Astrocyte (in vitro differentiated cells and primary cell): ENCODE results near the gene NR2C2. TPM values are rescaled to one million over a fixed set of nuclear protein-coding genes. Genes with fewer than 3 reads are reported as not detected.

ENCODE experiments used
- DNase-seq: peaks from one replicate; pipeline ENCODE4 v3.0.0-alpha.2; 2010; ENCODE audit warnings: low read depth
- FAIRE-seq: peaks from 2 replicates; lab custom pipeline; 2011; peaks lifted over from hg19 to GRCh38; lab: Jason Lieb, UNC
- H2AFZ ChIP-seq: 2 replicates; pipeline ENCODE4 v1.6.0; 2012; ENCODE audit warnings: low read depth, low read length, inconsistent platforms
- H3K27ac ChIP-seq: 2 replicates; pipeline ENCODE4 v1.5.1; 2011; ENCODE audit warnings: low read depth, low read length, inconsistent platforms
- H3K27me3 ChIP-seq: 2 replicates; pipeline ENCODE4 v1.6.0; 2011; ENCODE audit warnings: low read length, inconsistent platforms; ENCODE audit not compliant: insufficient read depth
- H3K36me3 ChIP-seq: 2 replicates; pipeline ENCODE4 v1.5.1; 2011; ENCODE audit warnings: low read length, inconsistent platforms; ENCODE audit not compliant: insufficient read depth
- H3K4me1 ChIP-seq: 2 replicates; pipeline ENCODE4 v1.5.1; 2011; ENCODE audit warnings: low read length, inconsistent platforms; ENCODE audit not compliant: insufficient read depth
- H3K4me2 ChIP-seq: 2 replicates; pipeline ENCODE4 v1.6.0; 2012; ENCODE audit warnings: low read length, inconsistent platforms
- H3K4me3 ChIP-seq: 2 replicates; pipeline ENCODE4 v1.5.1; 2011; ENCODE audit warnings: low read depth, mild to moderate bottlenecking, low read length, inconsistent platforms; ENCODE audit not compliant: insufficient read depth
- H3K79me2 ChIP-seq: 2 replicates; pipeline ENCODE4 v1.6.0; 2012; ENCODE audit warnings: mild to moderate bottlenecking, low read length, inconsistent platforms; ENCODE audit not compliant: insufficient read depth
- H3K9ac ChIP-seq: 2 replicates; pipeline ENCODE4 v1.6.0; 2012; ENCODE audit warnings: mild to moderate bottlenecking, low read length, inconsistent platforms
- H3K9me3 ChIP-seq: 2 replicates; pipeline ENCODE4 v1.5.1; 2012; ENCODE audit warnings: low read depth, mild to moderate bottlenecking, low read length, inconsistent platforms; ENCODE audit not compliant: insufficient read depth
- H4K20me1 ChIP-seq: 2 replicates; pipeline ENCODE4 v1.6.0; 2012; ENCODE audit warnings: low read length, inconsistent platforms; ENCODE audit not compliant: insufficient read depth
- H3K27ac Mint-ChIP-seq: one replicate; pipeline ENCODE4 v1.8.0; 2021; ENCODE audit warnings: mild to moderate bottlenecking, mixed read lengths; ENCODE audit not compliant: unreplicated experiment
- H3K27me3 Mint-ChIP-seq: one replicate; pipeline ENCODE4 v1.8.0; 2021; ENCODE audit warnings: low read depth, mixed read lengths; ENCODE audit not compliant: unreplicated experiment
- H3K36me3 Mint-ChIP-seq: one replicate; pipeline ENCODE4 v1.8.0; 2021; ENCODE audit warnings: low read depth, mixed read lengths; ENCODE audit not compliant: unreplicated experiment
- H3K4me1 Mint-ChIP-seq: one replicate; pipeline ENCODE4 v1.8.0; 2021; ENCODE audit warnings: low read depth, mixed read lengths; ENCODE audit not compliant: unreplicated experiment
- H3K4me3 Mint-ChIP-seq: one replicate; pipeline ENCODE4 v1.8.0; 2021; ENCODE audit warnings: mild to moderate bottlenecking, moderate library complexity, mixed read lengths; ENCODE audit not compliant: unreplicated experiment
- H3K9me3 Mint-ChIP-seq: one replicate; pipeline ENCODE4 v1.8.0; 2021; ENCODE audit warnings: mild to moderate bottlenecking, mixed read lengths; ENCODE audit not compliant: unreplicated experiment
- CTCF ChIP-seq: IDR thresholded peaks from 2 replicates; pipeline ENCODE4 v1.5.1; 2011; ENCODE audit warnings: low read depth, mild to moderate bottlenecking, inconsistent platforms, low read length, moderate library complexity; ENCODE audit not compliant: insufficient read depth
- EZH2 ChIP-seq: IDR thresholded peaks from 2 replicates; pipeline ENCODE4 v1.6.1; 2012; ENCODE audit warnings: mild to moderate bottlenecking, low read length, inconsistent platforms; ENCODE audit not compliant: insufficient read depth
- total RNA-seq: library from RNA; stranded (reverse); gene quantifications from 2 replicates; pipeline ENCODE4 v1.2.1, GENCODE V29; 2021

Gene NR2C2
- total RNA-seq, 1 donor from 2014 or later, result 36.3 TPM

GRCh38 chr3:15086699-15087098 lies 139.3 kb downstream of the NR2C2 start:
- no peak overlapping the region for H3K4me2 ChIP-seq
- Mint-ChIP-seq H3K9me3 (peaks cover 3% of the 10 kb centered on the region), H3K27me3 (no peaks in the 10 kb centered on the region), H3K27ac (no peak overlapping the region), H3K36me3 (peaks cover 17% of the 10 kb centered on the region), H3K4me1 (no peaks in the 10 kb centered on the region), H3K4me3 (no peak overlapping the region)
- TF ChIP-seq CTCF (no peak), EZH2 (no peak)
- H3K27me3 ChIP-seq, result no peaks in the 10 kb centered on the region
- H3K4me3 ChIP-seq, result no peak overlapping the region
- H2AFZ ChIP-seq, result no peak overlapping the region
- no peak overlapping the region for H3K9ac ChIP-seq
- no peak overlapping the region for H3K27ac ChIP-seq
- H3K4me1 ChIP-seq, result no peaks in the 10 kb centered on the region
- FAIRE-seq (no peak), DNase-seq (no peak)
- no peaks in the 10 kb centered on the region for H3K9me3 ChIP-seq
- H3K36me3 ChIP-seq, result peaks cover 37% of the 10 kb centered on the region
- no peaks in the 10 kb centered on the region for H4K20me1 ChIP-seq
- no peaks in the 10 kb centered on the region for H3K79me2 ChIP-seq

DNA sequence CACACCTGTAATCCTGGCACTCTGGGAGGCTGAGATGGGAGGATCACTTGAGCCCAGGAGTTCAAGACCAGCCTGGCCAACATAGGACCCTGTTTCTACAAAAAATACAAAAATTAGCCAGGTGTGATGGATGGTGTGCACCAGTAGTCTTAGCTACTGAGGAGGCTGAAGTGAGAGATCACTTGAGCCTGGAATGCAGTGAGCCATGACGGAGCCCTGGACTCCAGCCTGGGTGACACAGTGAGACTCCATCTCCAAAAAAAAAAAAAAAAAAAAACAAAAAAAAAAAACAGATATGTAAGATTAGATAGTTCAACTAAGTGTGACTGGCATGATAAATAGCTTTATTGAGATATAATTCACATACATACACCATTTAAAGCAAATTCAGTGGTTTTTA lies 141.8 kb downstream of the NR2C2 start:
- no peaks in the 10 kb centered on the region for H3K4me1 ChIP-seq
- TF ChIP-seq EZH2, result no peak
- no peaks in the 10 kb centered on the region for H3K9me3 Mint-ChIP-seq

DNA sequence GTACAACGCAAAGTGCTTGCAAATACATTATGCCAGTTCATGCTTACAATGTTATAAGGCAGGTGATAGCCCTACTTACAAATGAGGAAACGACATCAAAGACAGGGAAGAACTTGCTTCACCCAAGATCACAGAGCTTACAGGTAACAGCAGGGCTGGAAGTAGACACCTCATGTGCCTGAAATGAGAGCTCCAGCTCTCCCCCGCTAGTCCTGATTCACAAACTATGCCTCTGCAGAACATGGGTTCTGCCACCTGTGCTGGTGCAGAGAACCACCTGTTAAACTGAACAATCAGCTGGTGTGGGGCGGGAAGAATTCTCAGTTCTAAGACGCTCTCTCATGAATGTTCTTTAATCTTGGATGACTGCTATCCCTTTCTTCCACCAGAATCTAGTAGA lies 144.2 kb downstream of the NR2C2 start:
- Histone ChIP-seq H3K79me2 (peaks cover 9% of the 10 kb centered on the region), H2AFZ (no peak overlapping the region), H4K20me1 (no peaks in the 10 kb centered on the region), H3K27me3 (no peaks in the 10 kb centered on the region), H3K4me1 (no peaks in the 10 kb centered on the region), H3K4me3 (no peak overlapping the region), H3K4me2 (no peak overlapping the region), H3K9me3 (no peaks in the 10 kb centered on the region), H3K36me3 (peaks cover 32% of the 10 kb centered on the region), H3K9ac (no peak overlapping the region), H3K27ac (no peak overlapping the region)
- no peak for DNase-seq
- no peaks in the 10 kb centered on the region for H3K9me3 Mint-ChIP-seq
- H3K4me3 Mint-ChIP-seq, result no peak overlapping the region
- no peak for FAIRE-seq
- H3K36me3 Mint-ChIP-seq, result peaks cover 2% of the 10 kb centered on the region
- no peaks in the 10 kb centered on the region for H3K4me1 Mint-ChIP-seq
- H3K27ac Mint-ChIP-seq, result no peak overlapping the region
- no peaks in the 10 kb centered on the region for H3K27me3 Mint-ChIP-seq
- TF ChIP-seq CTCF (no peak), EZH2 (no peak)

More for the DNA sequence above, 141.8 kb downstream of the NR2C2 start:
- no peak overlapping the region for H3K4me2 ChIP-seq
- FAIRE-seq (no peak), DNase-seq (no peak)
- no peak overlapping the region for H3K27ac ChIP-seq
- H3K36me3 Mint-ChIP-seq, result peaks cover 6% of the 10 kb centered on the region
- H3K79me2 ChIP-seq, result no peaks in the 10 kb centered on the region
- H3K9me3 ChIP-seq, result no peaks in the 10 kb centered on the region
- no peaks in the 10 kb centered on the region for H4K20me1 ChIP-seq
- H3K9ac ChIP-seq, result no peak overlapping the region
- H3K27me3 ChIP-seq, result no peaks in the 10 kb centered on the region
- no peak overlapping the region for H2AFZ ChIP-seq
- H3K27ac Mint-ChIP-seq, result no peak overlapping the region
- H3K36me3 ChIP-seq, result peaks cover 30% of the 10 kb centered on the region
- no peak overlapping the region for H3K4me3 Mint-ChIP-seq
- H3K4me1 Mint-ChIP-seq, result no peaks in the 10 kb centered on the region
- no peak overlapping the region for H3K4me3 ChIP-seq
- no peaks in the 10 kb centered on the region for H3K27me3 Mint-ChIP-seq
